GM23338 (cell line): ENCODE measurements around the gene EXTL1. TPM values are rescaled to one million over a fixed set of nuclear protein-coding genes. Genes with fewer than 3 reads are reported as not detected.

ENCODE experiments used
- ATAC-seq: fragments of 200-7000 bp; cut with Tn5 transposase; 3 replicates; pipeline ENCODE4 v1.9.1; 2020
- DNase-seq: peaks from one replicate; pipeline ENCODE4 v3.0.0-alpha.2; 2015; ENCODE audit warnings: low spot score
- H2AFZ ChIP-seq: fragments of 200-600 bp; sonication (generic); 2 replicates; pipeline ENCODE4 v1.8.0; 2016; ENCODE audit warnings: antibody characterized with exemption, mild to moderate bottlenecking, moderate library complexity
- H3F3A ChIP-seq: fragments of 200-600 bp; sonication (generic); replicated peaks from 2 replicates; pipeline ENCODE4 v1.8.0; 2017; ENCODE audit warnings: antibody characterized with exemption, mixed run types, low read depth
- H3K27ac ChIP-seq: fragments of 200-600 bp; sonication (generic); 2 replicates; pipeline ENCODE4 v1.6.1; 2016; ENCODE audit warnings: low read depth
- H3K27me3 ChIP-seq: fragments of 200-600 bp; sonication (generic); 2 replicates; pipeline ENCODE4 v1.8.0; 2016; ENCODE audit warnings: mild to moderate bottlenecking, mixed run types, moderate library complexity; ENCODE audit not compliant: insufficient read depth
- H3K36me3 ChIP-seq: fragments of 200-600 bp; sonication (generic); 2 replicates; pipeline ENCODE4 v1.8.0; 2016; ENCODE audit warnings: mild to moderate bottlenecking; ENCODE audit not compliant: insufficient read depth
- H3K4me1 ChIP-seq: fragments of 200-600 bp; sonication (generic); 2 replicates; pipeline ENCODE4 v1.8.0; 2016; ENCODE audit warnings: mild to moderate bottlenecking, moderate library complexity; ENCODE audit not compliant: insufficient read depth
- H3K4me2 ChIP-seq: fragments of 200-600 bp; sonication (generic); 2 replicates; pipeline ENCODE4 v1.7.1; 2017; ENCODE audit warnings: mixed run types
- H3K4me3 ChIP-seq: fragments of 200-600 bp; sonication (generic); 2 replicates; pipeline ENCODE4 v1.6.1; 2016; ENCODE audit warnings: mixed run types
- H3K79me2 ChIP-seq: fragments of 200-600 bp; sonication (generic); replicated peaks from 2 replicates; pipeline ENCODE4 v1.8.0; 2017; ENCODE audit warnings: mild to moderate bottlenecking; ENCODE audit not compliant: insufficient read depth
- H3K9me2 ChIP-seq: fragments of 200-600 bp; sonication (generic); 2 replicates; pipeline ENCODE4 v1.8.0; 2017; ENCODE audit not compliant: insufficient read depth
- H4K20me1 ChIP-seq: fragments of 200-600 bp; sonication (generic); replicated peaks from 2 replicates; pipeline ENCODE4 v1.8.0; 2017; ENCODE audit warnings: mild to moderate bottlenecking; ENCODE audit not compliant: insufficient read depth
- H3K27ac Mint-ChIP-seq: 2 replicates; pipeline ENCODE4 v1.8.0; 2020; ENCODE audit warnings: inconsistent platforms, mild to moderate bottlenecking, moderate library complexity, mixed read lengths
- H3K27me3 Mint-ChIP-seq: 3 replicates; pipeline ENCODE4 v1.8.0; 2022; ENCODE audit warnings: low read depth, mild to moderate bottlenecking, moderate library complexity, mixed read lengths, inconsistent platforms; ENCODE audit not compliant: insufficient read depth, poor library complexity
- H3K36me3 Mint-ChIP-seq: 3 replicates; pipeline ENCODE4 v1.8.0; 2021; ENCODE audit warnings: low read depth, mild to moderate bottlenecking, inconsistent platforms, moderate library complexity, mixed read lengths
- H3K4me1 Mint-ChIP-seq: 3 replicates; pipeline ENCODE4 v1.8.0; 2020; ENCODE audit warnings: mild to moderate bottlenecking, inconsistent platforms, mixed read lengths
- H3K4me3 Mint-ChIP-seq: 3 replicates; pipeline ENCODE4 v1.8.0; 2021; ENCODE audit warnings: moderate library complexity, mild to moderate bottlenecking, inconsistent platforms, mixed read lengths
- H3K9me3 Mint-ChIP-seq: 3 replicates; pipeline ENCODE4 v1.8.0; 2020; ENCODE audit warnings: moderate library complexity, mild to moderate bottlenecking, inconsistent platforms, mixed read lengths
- EZH2 ChIP-seq: fragments of 200-600 bp; sonication (generic); IDR thresholded peaks from one replicate; pipeline ENCODE4 v1.8.0; 2017; ENCODE audit warnings: antibody characterized with exemption, mild to moderate bottlenecking, low read depth; ENCODE audit not compliant: unreplicated experiment
- POLR2AphosphoS5 ChIP-seq: IDR thresholded peaks from 2 replicates; pipeline ENCODE4 v1.6.1; 2016; ENCODE audit warnings: antibody characterized with exemption, low read depth
- STAT1 ChIP-seq: IDR thresholded peaks from one replicate; pipeline ENCODE4 v1.6.1; 2016; ENCODE audit warnings: antibody characterized with exemption; ENCODE audit not compliant: unreplicated experiment
- ZNF114 ChIP-seq: fragments of 250-450 bp; sonication (Bioruptor Pico); IDR thresholded peaks from 2 replicates; pipeline ENCODE4 v1.5.0; 2020; ENCODE audit warnings: mild to moderate bottlenecking, moderate library complexity
- ZNF331 ChIP-seq: fragments of 250-450 bp; sonication (Bioruptor Pico); IDR thresholded peaks from 2 replicates; pipeline ENCODE4 v1.5.0; 2020; ENCODE audit warnings: low read depth, mild to moderate bottlenecking, moderate library complexity
- polyA plus RNA-seq: library from polyadenylated mRNA; unstranded; fragments of >200 nt; fragmentation: Nextera tagmentation; extraction: Ambion mirVana; gene quantifications from 2 replicates; pipeline ENCODE4 v1.2.1, GENCODE V29; 2016
- total RNA-seq: library from RNA; depleted of rRNA; stranded (reverse); fragments of >200 nt; shearing (Covaris generic); gene quantifications from 2 replicates; pipeline ENCODE4 v1.2.3, GENCODE V29; 2014
- TF ChIP-seq, protein P1 (sequence below): fragments of 250-450 bp; sonication (Bioruptor Pico); IDR thresholded peaks from 2 replicates; pipeline ENCODE4 v1.5.0; 2020; ENCODE audit warnings: mild to moderate bottlenecking, moderate library complexity
- TF ChIP-seq, protein P2 (sequence below), 2 experiments: fragments of 200-600 bp in 1 of 2; sonication (generic) in 1 of 2; conservative IDR thresholded peaks; 2 replicates each; pipeline versions ENCODE4 v1.5.1 to v1.6.1; 2016 to 2017; ENCODE audit warnings: antibody characterized with exemption in 2 of 2, low read depth in 2 of 2, mild to moderate bottlenecking in 2 of 2, moderate library complexity in 1 of 2

The EXTL1 gene
- total and polyA plus RNA-seq, 2 experiments from 2014 or later, result 0.37 to 1.2 TPM

DNA sequence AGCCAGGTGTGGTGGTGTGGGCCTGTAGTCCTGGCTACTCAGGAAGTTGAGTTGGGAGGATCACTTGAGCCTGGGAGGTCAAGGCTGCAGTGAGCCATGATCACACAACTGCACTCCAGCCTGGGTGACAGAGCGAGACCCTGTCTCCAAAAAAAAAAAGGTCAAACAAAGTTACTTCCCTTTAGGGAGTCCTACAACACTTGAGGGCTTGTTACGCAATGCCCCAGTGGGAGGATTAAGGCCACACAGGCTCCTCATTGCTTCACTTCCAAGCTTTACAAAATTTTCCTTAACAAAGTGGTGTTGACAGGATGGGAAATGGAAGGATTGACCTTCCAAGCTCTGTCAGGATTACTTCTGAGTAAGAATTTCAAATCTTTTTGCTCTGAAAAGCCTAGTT is 6.2 kb upstream of the EXTL1 start (continued):
- TF ChIP-seq, protein P1, sequence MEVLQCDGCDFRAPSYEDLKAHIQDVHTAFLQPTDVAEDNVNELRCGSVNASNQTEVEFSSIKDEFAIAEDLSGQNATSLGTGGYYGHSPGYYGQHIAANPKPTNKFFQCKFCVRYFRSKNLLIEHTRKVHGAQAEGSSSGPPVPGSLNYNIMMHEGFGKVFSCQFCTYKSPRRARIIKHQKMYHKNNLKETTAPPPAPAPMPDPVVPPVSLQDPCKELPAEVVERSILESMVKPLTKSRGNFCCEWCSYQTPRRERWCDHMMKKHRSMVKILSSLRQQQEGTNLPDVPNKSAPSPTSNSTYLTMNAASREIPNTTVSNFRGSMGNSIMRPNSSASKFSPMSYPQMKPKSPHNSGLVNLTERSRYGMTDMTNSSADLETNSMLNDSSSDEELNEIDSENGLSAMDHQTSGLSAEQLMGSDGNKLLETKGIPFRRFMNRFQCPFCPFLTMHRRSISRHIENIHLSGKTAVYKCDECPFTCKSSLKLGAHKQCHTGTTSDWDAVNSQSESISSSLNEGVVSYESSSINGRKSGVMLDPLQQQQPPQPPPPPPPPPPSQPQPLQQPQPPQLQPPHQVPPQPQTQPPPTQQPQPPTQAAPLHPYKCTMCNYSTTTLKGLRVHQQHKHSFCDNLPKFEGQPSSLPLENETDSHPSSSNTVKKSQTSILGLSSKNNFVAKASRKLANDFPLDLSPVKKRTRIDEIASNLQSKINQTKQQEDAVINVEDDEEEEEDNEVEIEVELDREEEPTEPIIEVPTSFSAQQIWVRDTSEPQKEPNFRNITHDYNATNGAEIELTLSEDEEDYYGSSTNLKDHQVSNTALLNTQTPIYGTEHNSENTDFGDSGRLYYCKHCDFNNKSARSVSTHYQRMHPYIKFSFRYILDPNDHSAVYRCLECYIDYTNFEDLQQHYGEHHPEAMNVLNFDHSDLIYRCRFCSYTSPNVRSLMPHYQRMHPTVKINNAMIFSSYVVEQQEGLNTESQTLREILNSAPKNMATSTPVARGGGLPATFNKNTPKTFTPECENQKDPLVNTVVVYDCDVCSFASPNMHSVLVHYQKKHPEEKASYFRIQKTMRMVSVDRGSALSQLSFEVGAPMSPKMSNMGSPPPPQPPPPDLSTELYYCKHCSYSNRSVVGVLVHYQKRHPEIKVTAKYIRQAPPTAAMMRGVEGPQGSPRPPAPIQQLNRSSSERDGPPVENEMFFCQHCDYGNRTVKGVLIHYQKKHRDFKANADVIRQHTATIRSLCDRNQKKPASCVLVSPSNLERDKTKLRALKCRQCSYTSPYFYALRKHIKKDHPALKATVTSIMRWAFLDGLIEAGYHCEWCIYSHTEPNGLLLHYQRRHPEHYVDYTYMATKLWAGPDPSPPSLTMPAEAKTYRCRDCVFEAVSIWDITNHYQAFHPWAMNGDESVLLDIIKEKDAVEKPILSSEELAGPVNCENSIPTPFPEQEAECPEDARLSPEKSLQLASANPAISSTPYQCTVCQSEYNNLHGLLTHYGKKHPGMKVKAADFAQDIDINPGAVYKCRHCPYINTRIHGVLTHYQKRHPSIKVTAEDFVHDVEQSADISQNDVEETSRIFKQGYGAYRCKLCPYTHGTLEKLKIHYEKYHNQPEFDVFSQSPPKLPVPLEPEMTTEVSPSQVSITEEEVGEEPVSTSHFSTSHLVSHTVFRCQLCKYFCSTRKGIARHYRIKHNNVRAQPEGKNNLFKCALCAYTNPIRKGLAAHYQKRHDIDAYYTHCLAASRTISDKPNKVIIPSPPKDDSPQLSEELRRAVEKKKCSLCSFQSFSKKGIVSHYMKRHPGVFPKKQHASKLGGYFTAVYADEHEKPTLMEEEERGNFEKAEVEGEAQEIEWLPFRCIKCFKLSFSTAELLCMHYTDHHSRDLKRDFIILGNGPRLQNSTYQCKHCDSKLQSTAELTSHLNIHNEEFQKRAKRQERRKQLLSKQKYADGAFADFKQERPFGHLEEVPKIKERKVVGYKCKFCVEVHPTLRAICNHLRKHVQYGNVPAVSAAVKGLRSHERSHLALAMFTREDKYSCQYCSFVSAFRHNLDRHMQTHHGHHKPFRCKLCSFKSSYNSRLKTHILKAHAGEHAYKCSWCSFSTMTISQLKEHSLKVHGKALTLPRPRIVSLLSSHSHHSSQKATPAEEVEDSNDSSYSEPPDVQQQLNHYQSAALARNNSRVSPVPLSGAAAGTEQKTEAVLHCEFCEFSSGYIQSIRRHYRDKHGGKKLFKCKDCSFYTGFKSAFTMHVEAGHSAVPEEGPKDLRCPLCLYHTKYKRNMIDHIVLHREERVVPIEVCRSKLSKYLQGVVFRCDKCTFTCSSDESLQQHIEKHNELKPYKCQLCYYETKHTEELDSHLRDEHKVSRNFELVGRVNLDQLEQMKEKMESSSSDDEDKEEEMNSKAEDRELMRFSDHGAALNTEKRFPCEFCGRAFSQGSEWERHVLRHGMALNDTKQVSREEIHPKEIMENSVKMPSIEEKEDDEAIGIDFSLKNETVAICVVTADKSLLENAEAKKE, result no peak
- TF ChIP-seq POLR2AphosphoS5, result no peak

DNA sequence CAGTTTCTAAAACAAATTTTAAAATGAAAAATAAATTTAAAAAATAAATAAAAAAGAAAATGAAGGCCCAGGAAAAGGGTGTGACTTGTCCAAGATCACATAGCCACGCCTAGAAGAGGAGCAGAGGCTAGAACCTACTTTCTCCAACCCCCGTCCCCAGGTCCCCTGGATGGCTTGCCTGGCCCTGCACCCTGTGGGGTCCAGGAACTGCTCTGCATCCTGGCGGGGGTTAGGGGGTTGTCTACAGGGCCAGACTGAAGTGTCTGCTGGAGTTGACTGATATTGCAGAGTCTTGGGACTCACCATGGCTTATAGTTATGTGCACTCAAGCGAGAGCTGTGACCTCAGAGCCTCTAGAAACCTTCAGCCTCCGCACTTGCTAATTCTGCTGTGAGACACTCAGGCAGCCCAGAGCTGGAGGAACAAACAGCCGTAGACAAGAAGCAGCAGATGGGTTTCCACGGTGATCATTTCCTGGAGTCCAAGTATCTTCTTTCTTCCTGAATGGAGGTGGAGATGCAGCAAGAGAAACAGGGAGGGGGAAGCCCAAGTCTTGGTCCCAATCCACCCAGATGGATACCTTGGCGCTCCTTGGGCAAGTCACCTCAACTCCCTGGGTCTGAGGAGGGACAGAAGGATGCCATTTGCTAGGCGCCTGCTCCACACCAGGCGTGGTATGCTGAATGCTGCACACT is 5.2 kb upstream of the EXTL1 start:
- Histone ChIP-seq H4K20me1 (no peaks in the 10 kb centered on the region), H3K4me3 (no peak overlapping the region), H3K4me1 (no peaks in the 10 kb centered on the region; the same call in 1 of the 2 replicates), H3K9me2 (no peaks in the 10 kb centered on the region), H3K27me3 (no peaks in the 10 kb centered on the region), H3K4me2 (no peak overlapping the region), H3K79me2 (no peaks in the 10 kb centered on the region), H3F3A (no peaks in the 10 kb centered on the region), H2AFZ (0 out of 2 replicates have a peak overlapping the region, but pooled peaks have one; percentile 32), H3K27ac (no peak overlapping the region), H3K36me3 (no peaks in the 10 kb centered on the region)
- Mint-ChIP-seq H3K27ac (no peak overlapping the region), H3K36me3 (no peaks in the 10 kb centered on the region), H3K27me3 (peaks cover 13% of the 10 kb centered on the region), H3K4me1 (peaks cover 24% of the 10 kb centered on the region), H3K9me3 (no peaks in the 10 kb centered on the region), H3K4me3 (no peak overlapping the region)
- ATAC-seq (no peak), DNase-seq (no peak)
- TF ChIP-seq STAT1, result no peak
- TF ChIP-seq ZNF331 (CRISPR knock-in tag), result no peak
- TF ChIP-seq ZNF114 (CRISPR knock-in tag), result no peak
- TF ChIP-seq POLR2AphosphoS5, result no peak
- TF ChIP-seq, protein P2, sequence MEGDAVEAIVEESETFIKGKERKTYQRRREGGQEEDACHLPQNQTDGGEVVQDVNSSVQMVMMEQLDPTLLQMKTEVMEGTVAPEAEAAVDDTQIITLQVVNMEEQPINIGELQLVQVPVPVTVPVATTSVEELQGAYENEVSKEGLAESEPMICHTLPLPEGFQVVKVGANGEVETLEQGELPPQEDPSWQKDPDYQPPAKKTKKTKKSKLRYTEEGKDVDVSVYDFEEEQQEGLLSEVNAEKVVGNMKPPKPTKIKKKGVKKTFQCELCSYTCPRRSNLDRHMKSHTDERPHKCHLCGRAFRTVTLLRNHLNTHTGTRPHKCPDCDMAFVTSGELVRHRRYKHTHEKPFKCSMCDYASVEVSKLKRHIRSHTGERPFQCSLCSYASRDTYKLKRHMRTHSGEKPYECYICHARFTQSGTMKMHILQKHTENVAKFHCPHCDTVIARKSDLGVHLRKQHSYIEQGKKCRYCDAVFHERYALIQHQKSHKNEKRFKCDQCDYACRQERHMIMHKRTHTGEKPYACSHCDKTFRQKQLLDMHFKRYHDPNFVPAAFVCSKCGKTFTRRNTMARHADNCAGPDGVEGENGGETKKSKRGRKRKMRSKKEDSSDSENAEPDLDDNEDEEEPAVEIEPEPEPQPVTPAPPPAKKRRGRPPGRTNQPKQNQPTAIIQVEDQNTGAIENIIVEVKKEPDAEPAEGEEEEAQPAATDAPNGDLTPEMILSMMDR (conservative IDR thresholded peaks at IDR 0.05; ENCODE audit: low read depth in 2 of 2), result no peak
- no peak for TF ChIP-seq EZH2
- TF ChIP-seq, protein P1, result no peak
